HUES6 (cell line): Measurements from ENCODE around the gene ZBTB2.

ENCODE experiments used
- H3K27ac ChIP-seq: 2 replicates; pipeline ENCODE4 v1.7.0; 2013; ENCODE audit warnings: low read depth, mild to moderate bottlenecking, low read length, inconsistent platforms
- H3K27me3 ChIP-seq: 2 replicates; pipeline ENCODE4 v1.6.1; 2013; ENCODE audit warnings: low read length; ENCODE audit not compliant: control insufficient read depth, insufficient read depth
- H3K36me3 ChIP-seq: 2 replicates; pipeline ENCODE4 v1.6.1; 2013; ENCODE audit warnings: low read length; ENCODE audit not compliant: control insufficient read depth, insufficient read depth
- H3K4me1 ChIP-seq: 2 replicates; pipeline ENCODE4 v1.6.1; 2013; ENCODE audit warnings: low read length; ENCODE audit not compliant: control insufficient read depth, insufficient read depth
- H3K4me3 ChIP-seq: 2 replicates; pipeline ENCODE4 v1.5.1; 2013; ENCODE audit warnings: low read depth, low read length
- H3K9ac ChIP-seq: one replicate; pipeline ENCODE4 v1.6.1; 2013; ENCODE audit warnings: mild to moderate bottlenecking, low read length
- H3K9me3 ChIP-seq: 2 replicates; pipeline ENCODE4 v1.6.1; 2013; ENCODE audit warnings: low read depth, low read length; ENCODE audit not compliant: control insufficient read depth, insufficient read depth

Gene ZBTB2

DNA sequence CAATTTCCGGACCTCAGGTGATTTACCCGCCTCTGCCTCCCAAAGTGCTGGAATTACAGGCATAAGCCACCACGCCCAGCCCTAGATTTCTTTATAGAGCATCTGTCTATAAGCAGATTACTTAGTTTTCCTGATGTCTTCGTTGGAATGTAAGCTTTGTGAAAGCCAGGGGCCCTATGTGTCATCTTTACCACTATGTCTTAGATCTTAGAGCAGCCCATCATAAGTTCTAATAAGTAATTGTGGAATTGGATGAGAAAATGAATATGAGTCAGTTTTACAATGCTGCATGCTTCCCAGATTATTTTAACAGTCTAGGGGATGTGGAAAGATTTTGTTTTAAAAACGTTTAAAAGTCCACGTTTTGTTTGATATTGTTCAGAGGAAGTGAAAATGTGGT is 9.1 kb upstream of the ZBTB2 start:
- H3K27ac ChIP-seq = no peak overlapping the region
- no peak overlapping the region for H3K9ac ChIP-seq

DNA sequence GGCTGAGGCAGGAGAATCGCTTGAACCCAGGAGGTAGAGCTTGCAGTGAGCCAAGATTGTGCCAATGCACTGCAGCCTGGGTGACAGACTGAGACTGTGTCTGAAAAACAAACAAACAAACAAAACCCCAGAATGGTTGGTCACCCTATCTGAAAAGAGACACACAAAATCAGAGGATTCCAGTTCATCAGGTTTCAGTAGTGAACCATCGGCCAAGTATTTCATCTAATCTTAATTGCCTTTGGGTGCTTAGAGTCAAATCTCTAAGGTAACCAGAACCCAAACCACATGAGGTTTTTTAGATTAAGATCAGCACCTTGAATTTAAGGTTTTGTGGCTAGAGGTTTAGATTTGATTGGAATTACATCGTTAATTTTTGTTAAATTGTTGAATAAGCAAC is 8.3 kb upstream of the ZBTB2 start:
- H3K9me3 ChIP-seq = no peaks in the 10 kb centered on the region
- peaks cover 3% of the 10 kb centered on the region; the same call in 1 of the 2 replicates for H3K4me1 ChIP-seq
- H3K36me3 ChIP-seq = peaks cover 33% of the 10 kb centered on the region
- no peak overlapping the region for H3K27ac ChIP-seq
- H3K9ac ChIP-seq = no peak overlapping the region
- H3K27me3 ChIP-seq = no peaks in the 10 kb centered on the region
- no peak overlapping the region for H3K4me3 ChIP-seq

More for the DNA sequence above, 9.1 kb upstream of the ZBTB2 start:
- Histone ChIP-seq H3K4me1 (peaks cover 3% of the 10 kb centered on the region; the same call in 1 of the 2 replicates), H3K27me3 (no peaks in the 10 kb centered on the region), H3K9me3 (no peaks in the 10 kb centered on the region), H3K36me3 (peaks cover 38% of the 10 kb centered on the region), H3K4me3 (no peak overlapping the region)

DNA sequence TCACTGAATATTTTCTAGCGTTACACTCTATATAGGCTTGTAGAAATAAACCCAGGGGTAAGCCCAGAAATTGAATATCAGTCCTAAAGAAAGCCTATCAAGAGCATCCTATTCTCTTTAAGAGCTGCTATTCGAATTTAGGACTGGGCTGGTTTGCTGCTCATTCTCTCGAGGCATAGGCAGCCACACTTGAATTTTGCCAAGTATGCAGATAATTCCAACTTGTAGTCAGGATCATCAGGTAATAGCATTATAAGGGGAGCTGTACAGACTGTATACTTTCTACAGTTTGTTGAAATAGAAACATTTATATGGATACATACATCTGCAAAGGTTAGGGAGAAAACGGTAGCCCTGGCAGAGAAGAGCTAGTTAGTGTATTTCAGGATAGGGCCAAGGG is 2.1 kb upstream of the ZBTB2 start:
- Histone ChIP-seq H3K4me3 (peak overlapping the region; percentile 87; the same call in 1 of the 2 replicates), H3K9me3 (no peaks in the 10 kb centered on the region), H3K36me3 (peaks cover 13% of the 10 kb centered on the region), H3K27ac (no peak overlapping the region), H3K4me1 (peaks cover 12% of the 10 kb centered on the region), H3K9ac (no peak overlapping the region), H3K27me3 (no peaks in the 10 kb centered on the region)

DNA sequence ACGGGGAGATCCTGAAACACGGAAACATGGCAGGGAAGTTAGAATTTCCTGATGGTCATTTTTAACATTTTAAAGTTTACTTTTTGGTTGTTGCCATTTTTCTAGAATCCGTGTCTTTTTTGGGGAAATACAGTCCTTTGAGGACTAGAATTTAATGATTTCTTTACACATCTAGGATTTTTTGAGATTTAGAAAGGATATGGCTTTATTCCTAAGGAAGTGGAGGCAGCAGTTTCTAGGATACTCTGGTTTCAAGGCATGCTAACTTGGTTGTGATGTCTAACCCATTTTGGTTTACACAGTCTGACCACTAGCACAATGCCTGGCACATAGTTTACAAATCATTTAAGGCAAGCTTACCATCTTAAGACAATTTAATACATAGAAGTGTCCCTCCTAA is 1.1 kb upstream of the ZBTB2 start:
- H3K27ac ChIP-seq = peak overlapping the region; percentile 66; the same call in 1 of the 2 replicates
- peaks cover 12% of the 10 kb centered on the region for H3K4me1 ChIP-seq
- no peaks in the 10 kb centered on the region for H3K9me3 ChIP-seq
- no peaks in the 10 kb centered on the region for H3K27me3 ChIP-seq
- peak overlapping the region; percentile 91 for H3K9ac ChIP-seq
- H3K4me3 ChIP-seq = peak overlapping the region; percentile 87
- peaks cover 15% of the 10 kb centered on the region for H3K36me3 ChIP-seq

DNA sequence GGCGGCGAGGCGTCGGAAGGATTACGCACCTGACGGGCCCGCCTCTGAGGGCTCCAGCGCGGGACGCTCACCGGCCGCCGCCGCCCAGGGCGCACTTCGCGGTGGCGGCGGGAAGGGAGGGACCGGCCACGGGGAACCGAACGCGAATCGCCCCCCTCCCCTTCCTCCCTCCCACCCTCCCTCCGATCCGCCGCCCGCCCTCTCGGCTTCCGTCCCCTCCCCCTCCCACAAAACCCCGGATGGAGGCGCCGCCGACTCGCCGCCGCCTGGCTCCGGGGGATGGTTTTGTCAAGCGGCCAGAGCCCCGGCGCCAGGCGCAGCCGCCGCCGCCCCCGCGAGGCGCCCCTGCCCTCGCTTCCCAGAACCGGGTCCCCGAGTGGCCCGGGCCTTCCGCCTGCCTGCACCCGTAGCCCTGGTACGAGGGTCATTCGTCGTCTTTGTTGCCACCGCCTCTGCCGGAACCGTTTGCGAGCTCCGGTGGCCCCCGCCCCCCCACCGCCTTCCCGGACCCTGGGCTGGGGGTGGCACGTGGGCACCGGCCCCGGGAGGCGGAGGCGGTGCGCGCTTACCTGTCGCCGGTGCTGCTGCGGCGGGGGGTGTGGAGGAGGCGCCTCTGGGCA is 398 bp downstream of the ZBTB2 start:
- Histone ChIP-seq H3K27ac (peak overlapping the region; percentile 99), H3K9me3 (no peaks in the 10 kb centered on the region), H3K4me1 (peaks cover 12% of the 10 kb centered on the region), H3K36me3 (peaks cover 7% of the 10 kb centered on the region; the same call in 1 of the 2 replicates), H3K4me3 (peak overlapping the region; percentile 87), H3K9ac (peak overlapping the region; percentile 97), H3K27me3 (no peaks in the 10 kb centered on the region)

DNA sequence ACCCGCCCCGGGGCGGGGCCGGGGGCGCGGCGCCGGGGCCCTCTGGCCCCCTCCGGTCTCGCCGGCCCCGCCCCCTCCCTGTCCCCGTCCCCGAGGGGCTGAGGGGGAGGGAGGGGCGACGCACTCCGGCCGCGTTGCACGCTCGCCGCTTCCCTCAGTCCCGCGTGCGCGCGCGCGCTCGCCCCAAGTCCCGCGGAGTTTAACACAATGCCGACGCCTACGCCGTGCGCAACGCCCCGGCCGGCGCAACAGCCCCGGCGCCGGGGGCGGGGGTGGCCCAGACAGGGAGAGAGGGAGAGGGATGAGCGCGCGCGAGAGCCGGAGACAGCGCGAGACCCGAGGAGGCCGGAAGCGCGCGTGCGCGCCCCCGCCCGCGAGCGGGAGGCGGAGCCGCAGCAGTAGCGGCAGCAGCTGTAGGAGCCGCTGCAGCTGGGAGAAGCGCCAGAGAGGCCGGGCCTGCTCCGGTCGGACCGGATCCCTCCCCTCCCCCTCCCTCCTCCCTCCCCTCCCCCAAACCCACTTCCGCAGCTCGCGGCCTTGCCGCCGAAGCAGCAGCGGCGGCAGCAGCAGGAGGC is 996 bp downstream of the ZBTB2 start:
- Histone ChIP-seq H3K27ac (peak overlapping the region; percentile 99), H3K4me1 (peaks cover 12% of the 10 kb centered on the region)

DNA sequence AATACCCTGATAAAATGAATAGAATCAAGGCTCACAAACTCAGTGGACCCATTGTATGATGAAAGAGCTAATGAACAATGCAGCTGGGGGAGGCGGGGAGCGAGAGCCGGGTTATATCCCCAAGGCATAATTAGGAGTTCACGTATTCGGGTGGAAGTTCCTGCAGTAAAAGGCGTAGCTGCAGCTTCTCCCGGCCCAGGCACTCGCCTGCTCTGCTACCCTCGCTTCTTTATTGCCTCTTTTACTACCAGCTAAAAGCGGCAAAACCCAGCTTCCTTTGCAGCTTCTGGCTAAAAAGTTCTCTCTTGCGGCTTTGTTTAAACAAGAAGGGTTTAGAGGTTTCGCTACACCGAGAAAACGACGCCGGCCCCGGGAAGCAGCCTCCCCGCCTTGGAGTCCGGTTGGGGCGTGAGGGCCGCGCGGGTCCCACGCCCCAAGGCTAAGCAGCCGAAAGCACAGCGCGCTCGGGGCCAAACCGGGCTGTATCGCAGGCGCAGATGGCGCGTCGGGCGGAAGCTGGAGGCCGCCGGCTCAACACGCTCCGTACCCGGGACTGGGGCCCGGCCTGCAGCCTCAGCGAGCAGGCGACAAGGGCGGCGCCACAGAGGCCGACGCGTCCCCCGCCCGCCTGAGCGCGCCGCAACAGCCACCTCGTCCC is 1.6 kb downstream of the ZBTB2 start:
- H3K27me3 ChIP-seq = no peaks in the 10 kb centered on the region
- H3K27ac ChIP-seq = peak overlapping the region; percentile 99
- peak overlapping the region; percentile 99 for H3K9ac ChIP-seq
- peaks cover 5% of the 10 kb centered on the region; the same call in 1 of the 2 replicates for H3K36me3 ChIP-seq
- H3K4me1 ChIP-seq = peaks cover 12% of the 10 kb centered on the region
- H3K9me3 ChIP-seq = no peaks in the 10 kb centered on the region
- H3K4me3 ChIP-seq = peak overlapping the region; percentile 87

More for the DNA sequence above, 996 bp downstream of the ZBTB2 start:
- peaks cover 7% of the 10 kb centered on the region; the same call in 1 of the 2 replicates for H3K36me3 ChIP-seq
- no peaks in the 10 kb centered on the region for H3K9me3 ChIP-seq
- H3K27me3 ChIP-seq = no peaks in the 10 kb centered on the region
- H3K9ac ChIP-seq = peak overlapping the region; percentile 99
- H3K4me3 ChIP-seq = peak overlapping the region; percentile 87

DNA sequence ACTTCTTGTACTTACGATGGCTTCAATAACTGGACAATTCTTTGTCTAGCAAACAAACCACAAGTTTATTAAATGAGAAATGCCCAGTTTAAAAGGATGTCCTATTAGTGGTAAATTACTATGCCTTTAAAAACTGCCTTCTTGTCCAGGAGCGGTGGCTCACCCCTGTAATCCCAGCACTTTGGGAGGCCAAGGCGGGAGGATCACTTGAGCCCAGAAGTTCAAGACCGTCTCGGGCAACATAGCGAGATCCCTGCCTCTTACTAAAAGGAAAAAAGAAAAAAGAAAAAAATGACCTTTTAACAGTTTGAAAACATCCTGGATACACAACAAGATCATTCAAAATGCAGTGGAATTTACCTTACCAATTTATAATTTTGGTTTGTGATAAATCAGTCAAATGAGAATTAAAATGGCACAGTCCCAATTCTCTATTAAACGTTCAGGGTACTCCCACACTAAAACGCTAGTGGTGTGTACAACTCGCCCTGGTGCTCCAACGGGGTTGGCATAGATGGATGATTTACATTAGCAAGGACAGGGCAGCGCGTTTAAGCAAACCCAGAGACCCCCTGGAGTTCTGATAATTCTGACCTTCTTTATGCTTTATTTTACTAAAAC is 2.3 kb downstream of the ZBTB2 start:
- H3K9ac ChIP-seq = peak overlapping the region; percentile 99
- H3K4me3 ChIP-seq = peak overlapping the region; percentile 87
- H3K27ac ChIP-seq = peak overlapping the region; percentile 99
- H3K27me3 ChIP-seq = no peaks in the 10 kb centered on the region
- peaks cover 12% of the 10 kb centered on the region for H3K4me1 ChIP-seq
- H3K9me3 ChIP-seq = no peaks in the 10 kb centered on the region
- H3K36me3 ChIP-seq = peaks cover 3% of the 10 kb centered on the region; the same call in 1 of the 2 replicates

DNA sequence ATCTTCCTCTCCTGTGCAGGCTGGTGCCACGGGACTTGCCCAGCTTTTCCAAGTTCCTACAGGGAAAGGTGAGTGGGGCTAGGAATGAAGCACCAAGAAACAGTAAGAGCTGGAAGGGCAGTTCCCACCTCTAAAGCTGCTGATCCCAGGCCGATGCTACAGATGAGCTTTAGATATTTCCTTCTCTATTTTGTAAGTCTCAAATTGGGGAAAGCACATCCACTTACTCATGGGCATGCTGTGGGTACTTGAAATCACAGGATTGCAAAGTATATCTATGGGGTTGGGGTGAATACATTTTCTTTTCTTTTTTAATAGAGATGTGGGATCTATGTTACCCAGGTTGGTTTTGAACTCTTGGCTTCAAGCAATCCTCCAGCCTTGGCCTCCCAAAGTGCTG is 3.1 kb downstream of the ZBTB2 start:
- Histone ChIP-seq H3K27ac (no peak overlapping the region), H3K9me3 (no peaks in the 10 kb centered on the region), H3K4me3 (no peak overlapping the region), H3K9ac (no peak overlapping the region), H3K27me3 (no peaks in the 10 kb centered on the region), H3K36me3 (peaks cover 4% of the 10 kb centered on the region; the same call in 1 of the 2 replicates), H3K4me1 (peaks cover 10% of the 10 kb centered on the region)

DNA sequence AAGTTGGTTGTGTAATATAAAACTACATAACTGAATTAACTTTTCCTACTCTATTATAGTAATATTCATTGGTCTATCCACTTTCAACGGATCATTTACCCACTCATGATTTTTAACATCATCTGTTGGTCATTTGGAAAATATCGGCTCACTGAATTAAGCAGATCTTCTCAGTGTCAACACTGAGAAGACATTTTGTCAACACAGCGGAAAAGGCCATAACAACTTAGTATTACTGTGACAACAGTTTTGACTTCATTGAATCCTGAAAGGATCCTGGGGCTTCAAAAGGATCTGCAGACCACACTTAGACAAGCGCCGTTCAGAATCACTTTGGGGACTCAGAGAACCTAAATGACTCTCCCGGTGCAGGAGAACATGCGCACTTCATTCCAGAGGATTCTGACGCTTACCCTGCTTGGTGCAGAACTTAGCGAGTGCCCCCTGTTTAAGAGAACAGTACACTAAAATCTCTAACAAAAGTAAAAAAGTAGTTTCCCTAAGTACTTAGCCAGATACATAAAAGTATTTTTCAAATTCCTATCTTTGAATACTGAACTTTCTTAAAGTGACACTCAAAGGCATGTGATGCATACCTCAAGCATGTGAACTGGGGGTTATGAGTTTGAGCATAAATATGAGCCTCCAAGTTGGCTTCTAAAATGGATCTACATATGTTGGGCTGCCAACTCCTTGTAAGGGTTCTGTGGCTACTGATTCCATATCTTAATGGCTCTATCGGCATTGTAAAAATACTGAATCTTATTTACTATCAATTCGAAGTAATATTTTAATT is 4.0 kb downstream of the ZBTB2 start:
- H3K36me3 ChIP-seq = peaks cover 4% of the 10 kb centered on the region; the same call in 1 of the 2 replicates
- no peak overlapping the region for H3K27ac ChIP-seq
- H3K9ac ChIP-seq = no peak overlapping the region
- H3K4me1 ChIP-seq = 0 out of 2 replicates have a peak, but pooled peaks cover 1% of the 10 kb centered on the region
- no peak overlapping the region for H3K4me3 ChIP-seq
- H3K27me3 ChIP-seq = no peaks in the 10 kb centered on the region
- no peaks in the 10 kb centered on the region for H3K9me3 ChIP-seq
